GM19351 (cell line): Measurements from ENCODE around the gene ASTN1.

Experiments used
- ATAC-seq: cut with Tn5 transposase; IDR thresholded peaks from one replicate; pipeline ENCODE4 v1.9.1; 2021; ENCODE audit warnings: mild to moderate bottlenecking, moderate library complexity; ENCODE audit not compliant: unreplicated experiment

Gene ASTN1

DNA sequence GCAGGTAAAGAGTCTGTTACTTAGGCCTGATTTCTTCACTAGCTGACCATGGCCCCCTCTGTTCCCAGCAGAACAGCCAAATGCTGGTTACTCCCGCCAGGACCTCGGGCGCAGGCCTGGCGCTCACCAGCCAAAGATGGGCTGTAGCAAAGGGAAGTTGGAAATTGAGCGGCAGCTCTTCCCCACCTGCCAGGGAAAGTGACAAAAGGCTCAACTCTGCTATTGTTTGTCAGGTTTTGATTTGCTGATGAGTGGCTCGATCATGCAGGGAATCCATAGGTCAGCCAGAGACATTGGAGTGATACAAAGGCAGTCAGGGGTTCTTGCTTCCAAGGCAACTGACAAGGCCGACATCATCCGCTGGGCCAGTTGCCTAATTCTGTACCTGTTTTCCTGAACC is 120.1 kb downstream of the ASTN1 start:
- ATAC-seq: no peak

DNA sequence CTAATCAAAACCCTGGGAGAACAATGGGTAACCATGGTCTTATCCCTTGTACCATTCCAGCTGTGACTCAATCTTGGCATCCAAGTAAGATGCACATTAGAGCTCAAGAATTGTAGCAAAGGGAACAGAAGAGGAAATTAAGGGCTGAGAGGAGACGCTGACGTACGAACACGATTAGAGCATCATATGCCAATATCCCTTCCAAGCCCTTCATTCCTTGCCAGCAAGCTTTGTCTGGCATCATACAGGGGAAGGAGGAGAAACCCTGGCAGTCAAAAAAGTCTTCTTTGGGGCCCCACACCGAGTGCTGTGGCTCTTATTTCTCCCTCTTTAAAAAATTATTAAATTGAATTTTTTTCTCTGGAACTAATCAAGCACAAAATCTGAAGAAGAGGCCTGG is 120.9 kb downstream of the ASTN1 start:
- no peak for ATAC-seq

DNA sequence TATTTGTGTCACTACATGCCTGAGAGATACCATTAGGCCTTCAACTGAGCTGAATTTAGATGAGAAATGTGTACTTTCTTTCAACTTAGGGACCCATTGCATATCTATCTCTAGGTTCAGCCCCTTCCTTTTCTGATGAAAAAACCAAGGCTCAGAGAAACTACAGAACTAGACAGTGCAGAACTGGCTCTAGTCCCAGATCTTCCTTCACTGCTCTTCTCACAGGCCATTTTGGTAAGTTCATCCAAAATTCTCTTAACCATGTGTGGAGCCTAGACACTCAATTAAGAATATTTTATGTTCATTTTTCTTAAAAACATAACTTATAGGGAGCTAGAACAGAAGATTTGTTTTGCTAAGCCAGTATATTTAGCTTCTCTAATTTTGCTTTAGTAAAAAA is 128.9 kb downstream of the ASTN1 start:
- no peak for ATAC-seq

DNA sequence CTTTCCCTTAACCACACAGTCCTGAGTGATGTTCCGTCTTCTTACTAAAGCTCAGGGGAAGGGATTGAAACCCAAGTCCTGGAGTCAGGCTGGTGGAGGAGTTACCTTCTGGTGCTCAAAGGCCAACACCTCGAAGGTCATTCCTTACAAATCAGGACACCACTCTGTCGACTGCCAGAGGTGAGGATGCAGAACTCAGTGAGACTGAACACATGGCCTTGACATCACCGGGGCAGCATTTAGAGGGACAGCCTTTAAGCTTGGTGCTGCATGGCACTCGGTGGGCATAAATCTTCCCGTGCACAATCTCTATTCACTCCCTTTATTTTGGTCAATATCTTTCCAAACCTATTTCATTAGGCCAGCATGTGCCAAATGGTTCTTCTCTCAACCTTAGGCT is 130.9 kb downstream of the ASTN1 start:
- ATAC-seq: no peak

DNA sequence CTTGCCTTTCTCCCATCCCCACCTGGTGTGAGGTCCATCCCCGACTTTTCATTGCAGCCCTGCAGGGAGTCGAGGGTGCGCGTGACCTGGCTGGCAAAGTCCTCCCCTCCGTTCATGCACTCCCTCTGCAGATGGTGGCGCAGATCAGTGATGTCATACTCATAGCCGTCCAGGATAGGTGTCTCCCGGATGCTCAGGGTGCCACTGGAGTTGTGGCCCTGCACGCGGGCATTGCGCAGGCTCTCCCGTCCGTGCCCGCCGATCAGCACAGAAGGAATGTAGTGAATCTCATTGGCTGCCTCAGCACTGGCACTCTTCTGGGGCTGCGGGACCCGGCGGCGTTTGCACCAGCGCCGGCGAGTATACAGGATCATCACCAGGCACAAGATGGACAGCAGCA is 132.1 kb downstream of the ASTN1 start:
- no peak for ATAC-seq

DNA sequence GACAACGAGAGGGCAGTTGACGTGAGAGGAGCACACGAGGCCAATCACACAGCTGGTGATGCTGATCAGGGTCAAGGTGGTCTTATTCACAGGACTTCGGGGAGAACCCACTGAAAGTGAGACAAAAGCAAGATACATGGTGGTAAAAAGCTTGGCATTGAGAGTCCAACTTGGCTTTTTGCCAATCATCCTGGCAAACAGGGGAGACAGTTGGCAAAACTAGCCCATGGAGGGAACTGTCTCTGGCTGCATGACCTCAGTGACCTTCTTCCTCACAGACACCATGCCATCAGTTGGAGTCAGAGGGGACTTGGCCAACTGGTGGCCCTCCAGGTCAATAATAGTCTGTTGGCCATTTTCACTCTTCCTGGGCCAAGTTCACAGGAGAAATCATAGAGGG is 139.9 kb downstream of the ASTN1 start:
- no peak for ATAC-seq

DNA sequence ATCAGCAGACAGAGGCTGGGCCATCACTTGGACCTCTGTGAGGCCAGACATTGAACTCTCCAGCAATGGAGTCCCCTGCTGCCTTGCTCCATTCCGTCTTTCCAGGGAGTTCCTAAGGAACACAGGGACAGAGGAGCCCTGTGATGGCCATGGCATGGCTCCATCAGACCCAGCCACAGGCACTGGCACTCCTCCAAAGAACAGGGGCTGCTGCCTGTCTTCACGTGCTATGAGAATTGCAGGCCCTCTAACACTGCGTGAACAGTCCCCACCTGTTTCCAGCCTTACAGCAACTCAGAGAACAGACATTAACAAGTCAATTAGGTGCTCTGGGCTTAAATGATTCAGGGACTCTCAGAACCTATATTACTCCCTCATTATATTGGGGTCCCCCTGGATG is 140.8 kb downstream of the ASTN1 start:
- no peak for ATAC-seq

DNA sequence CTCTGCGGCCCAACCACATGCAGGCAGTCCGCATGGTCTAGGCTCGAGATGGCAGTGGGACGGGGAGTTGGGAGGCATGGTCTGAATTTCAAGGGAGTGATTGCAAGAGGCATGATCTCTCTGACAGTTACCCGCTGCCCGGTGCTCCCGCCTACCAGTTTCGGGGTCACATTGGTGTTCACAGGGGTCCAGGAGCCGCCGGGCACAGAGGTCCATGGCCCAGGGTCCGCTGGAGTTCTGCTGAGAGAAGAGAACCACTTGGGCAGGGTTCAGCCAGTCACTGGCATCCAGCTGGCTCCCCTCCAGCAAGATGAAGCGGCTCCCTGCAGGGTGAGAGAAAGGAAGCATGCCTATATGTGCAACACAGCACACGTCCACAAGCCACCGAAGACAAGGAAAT is 141.3 kb downstream of the ASTN1 start:
- no peak for ATAC-seq

DNA sequence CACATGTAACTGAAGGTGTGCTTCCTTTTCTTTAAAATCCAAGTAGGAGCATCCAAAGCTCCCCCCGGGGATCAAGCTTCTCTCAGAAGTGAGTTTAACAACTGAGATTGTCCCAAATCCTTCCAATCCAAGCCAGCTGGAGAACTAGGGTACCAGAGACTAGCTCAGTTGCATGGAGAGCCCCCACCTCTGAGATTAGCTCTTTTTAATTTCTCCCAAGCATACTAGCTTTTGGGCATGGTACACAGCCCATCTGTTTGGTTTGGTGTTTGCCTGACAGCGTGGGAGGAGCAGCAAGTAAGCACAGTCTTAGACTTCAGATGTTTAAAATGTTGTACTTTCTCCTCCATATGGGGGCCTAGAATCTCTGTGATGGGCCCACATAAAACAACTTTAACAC is 142.8 kb downstream of the ASTN1 start:
- no peak for ATAC-seq

DNA sequence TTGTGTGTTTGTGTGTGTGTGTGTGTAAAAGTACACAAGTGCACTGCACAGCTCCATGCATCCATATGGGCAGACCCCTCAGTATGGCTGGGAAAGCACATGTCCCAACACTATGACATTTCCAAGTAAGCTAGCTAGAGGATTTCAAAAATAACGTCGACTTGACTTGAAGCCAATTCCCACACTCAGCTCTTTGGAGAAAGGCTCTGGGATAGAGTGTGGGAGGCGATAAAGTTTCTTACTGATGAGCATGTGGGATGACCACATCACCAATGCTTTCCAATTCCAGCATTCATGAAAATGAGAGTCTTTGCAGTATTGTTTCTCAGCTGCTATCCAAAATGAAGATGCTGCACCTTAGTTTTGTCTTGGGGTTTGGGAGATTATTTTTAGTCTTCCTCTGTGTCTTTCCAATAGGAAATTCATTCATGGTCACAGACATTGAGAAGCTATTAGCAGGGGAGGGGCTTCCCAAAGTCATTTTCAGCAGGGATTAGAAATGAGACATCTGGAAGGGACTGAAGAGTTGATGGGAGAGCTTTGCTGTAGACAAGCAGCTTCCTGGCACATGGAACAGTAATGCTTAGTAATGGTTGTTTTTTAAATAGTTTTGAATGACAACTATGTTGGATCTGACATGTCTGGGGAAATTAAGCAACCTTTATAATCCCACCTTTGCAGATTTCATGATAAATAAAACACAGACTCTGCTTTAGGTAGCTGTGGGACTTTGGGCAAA is 143.5 kb downstream of the ASTN1 start:
- ATAC-seq: no peak

DNA sequence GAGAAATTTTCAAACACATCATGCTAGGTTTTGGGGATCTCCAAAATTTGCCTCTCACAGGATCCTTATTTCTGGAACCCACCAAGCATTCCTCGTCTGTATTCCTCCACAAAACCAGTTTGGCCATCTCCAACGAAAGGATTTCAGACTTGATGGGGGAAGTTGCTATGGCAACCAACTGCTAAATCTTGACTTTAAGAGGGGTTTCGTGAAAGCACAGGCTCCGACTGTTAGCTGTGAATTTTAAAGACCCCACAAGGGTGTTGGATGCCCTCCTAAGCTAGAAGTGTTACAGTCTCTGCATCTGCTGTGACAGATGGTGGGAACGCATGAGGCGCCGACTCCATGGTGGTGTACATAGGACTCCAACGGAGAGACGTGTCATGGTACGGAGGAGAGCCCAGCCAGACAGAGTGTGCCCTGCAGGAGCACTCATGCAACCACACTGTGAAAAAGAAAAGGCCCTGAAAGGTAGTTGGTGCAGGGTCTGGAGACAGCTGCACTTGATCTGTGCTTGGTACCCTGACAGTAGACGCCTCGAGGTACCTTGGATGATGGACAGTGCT is 147.1 kb downstream of the ASTN1 start:
- no peak for ATAC-seq

DNA sequence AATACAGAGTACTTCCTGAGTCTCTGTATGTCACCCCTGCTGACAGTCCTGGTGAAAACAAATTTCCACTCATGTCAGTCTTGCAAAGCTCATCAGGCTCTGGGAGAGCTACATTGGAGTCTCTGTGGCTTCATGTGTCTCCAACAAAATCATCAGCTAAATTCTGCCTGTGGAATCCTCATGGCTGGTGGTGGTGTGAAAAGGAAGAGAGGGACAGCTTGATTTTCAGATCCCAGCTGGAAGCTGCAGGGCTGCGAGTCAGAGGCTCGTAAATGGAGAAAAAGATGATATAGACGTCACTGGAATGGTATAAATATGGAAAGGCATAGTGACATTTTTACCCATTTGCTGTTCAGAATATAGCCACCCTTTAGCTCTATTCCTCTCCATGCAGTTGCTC is 150.2 kb downstream of the ASTN1 start:
- ATAC-seq: no peak

DNA sequence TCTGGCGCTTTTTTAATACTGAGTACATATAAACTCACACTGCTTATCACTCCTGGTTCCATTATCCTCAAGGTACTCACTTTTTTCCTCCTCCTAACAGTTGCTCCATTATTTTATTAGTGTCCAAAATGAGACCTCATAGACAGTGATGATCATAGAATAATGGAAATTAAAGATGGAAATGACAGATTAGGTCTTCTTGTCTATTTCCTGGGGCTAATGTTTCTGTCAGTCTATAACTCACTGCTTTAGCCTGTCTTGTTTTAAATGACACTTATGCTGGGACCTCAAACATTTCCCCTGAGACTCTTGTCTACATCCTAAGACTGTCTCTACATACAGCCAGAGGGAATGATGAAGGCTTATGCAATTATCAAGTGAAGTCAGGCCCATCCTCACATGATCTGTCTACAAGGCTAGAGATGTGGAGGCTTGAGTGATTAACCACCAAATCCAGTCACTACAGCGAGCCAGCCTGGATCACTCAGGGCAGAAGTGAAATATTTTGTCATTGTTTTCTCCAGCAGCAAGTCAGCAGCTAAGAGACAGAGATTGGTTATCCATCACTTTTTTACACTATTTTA is 152.1 kb downstream of the ASTN1 start:
- ATAC-seq: no peak

DNA sequence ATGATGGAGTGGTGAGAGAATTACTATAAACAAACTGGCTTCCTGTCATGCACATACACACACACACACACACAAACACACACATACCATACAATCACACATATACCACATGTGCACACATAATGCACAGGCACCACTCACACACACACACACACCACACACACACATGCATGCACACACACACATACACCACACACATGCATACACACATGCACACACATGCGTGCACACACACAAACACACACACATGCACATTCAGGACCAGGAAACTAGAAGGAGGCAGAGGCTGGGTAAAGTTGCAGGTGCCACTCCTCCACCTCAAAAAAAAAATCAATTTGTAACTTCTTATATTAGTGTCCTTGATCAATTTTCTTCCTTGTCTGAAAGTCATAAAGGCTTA is 153.0 kb downstream of the ASTN1 start:
- ATAC-seq: no peak

DNA sequence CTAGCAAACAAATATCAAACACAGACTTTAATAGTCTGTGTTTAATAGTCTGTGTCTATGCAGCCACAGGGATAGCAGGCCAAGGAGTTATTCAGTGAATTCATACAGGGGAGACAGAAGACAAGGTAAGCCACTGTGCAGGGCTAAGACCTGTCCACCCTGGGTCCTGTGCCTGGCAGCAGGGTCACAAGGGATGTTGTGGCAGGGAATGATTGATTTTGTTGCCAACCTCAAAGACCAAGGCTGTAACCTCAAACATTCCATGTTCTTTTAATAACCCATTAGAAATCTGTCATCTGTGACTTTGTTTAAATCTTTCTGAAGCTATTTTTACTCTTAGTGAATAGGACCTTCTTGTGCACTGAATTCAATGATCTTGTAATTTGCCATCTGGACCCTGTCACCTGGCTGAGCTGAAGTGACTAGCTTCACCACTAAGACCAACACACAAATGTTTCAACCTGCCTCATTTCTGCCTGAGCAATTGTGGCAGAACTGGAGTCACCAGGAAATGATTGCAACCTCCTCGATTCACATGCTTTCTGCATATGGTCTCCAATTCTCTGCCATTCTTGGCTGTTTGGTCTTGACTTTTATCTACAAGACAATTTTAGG is 154.2 kb downstream of the ASTN1 start:
- ATAC-seq: no peak

DNA sequence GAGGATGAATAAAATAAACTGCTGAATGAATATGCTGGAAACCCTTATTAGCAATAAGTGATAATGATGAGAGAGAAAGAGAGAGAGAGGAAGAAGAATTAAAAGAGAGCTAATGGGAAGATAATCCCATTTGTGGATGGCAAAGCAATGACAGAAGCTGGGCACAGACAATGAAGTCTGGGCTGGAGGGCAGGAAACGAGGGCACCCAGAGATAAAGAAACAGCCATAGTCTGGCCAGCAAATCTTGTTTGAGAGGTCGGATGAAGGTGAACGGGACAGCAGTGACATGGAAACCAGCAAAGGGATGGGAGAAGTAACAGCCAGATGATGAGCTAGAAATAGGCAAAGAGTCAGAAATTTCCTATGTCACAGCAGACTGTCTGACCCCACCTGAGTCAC is 155.9 kb downstream of the ASTN1 start:
- ATAC-seq: no peak

DNA sequence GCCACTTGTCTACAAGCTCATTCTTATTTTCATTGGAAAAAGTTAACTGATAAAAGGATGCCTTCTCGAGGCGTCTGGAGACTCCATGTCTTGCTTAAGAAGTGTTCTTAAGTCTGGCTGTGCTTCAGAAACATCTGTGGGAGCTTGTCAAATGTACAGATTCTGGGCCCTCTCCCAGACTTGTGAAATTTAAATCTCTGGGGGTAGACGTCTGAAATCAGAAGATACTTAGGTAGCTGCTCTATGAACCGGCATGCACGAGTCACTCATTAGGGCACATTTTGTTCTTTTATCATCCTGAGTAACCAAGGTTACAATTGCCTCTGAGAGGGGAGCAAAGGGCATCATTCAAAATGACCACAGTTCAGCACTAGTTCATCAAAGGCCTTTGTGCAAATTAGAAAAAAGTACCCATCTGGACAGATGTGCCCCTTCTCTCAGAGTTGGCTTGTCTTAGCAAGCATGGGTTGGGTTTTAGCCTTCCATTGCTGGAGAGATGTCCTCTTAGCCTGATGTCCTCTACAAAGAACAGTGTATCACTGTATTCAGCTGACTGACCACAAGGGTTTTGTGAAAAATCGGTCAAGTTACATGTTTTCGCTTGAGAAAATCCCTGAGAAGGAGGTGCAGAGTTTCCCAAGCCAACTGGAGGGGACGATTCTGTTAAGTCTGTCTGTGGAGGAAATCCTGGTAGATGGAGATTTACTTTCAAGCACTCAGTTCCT is 156.9 kb downstream of the ASTN1 start:
- no peak for ATAC-seq

DNA sequence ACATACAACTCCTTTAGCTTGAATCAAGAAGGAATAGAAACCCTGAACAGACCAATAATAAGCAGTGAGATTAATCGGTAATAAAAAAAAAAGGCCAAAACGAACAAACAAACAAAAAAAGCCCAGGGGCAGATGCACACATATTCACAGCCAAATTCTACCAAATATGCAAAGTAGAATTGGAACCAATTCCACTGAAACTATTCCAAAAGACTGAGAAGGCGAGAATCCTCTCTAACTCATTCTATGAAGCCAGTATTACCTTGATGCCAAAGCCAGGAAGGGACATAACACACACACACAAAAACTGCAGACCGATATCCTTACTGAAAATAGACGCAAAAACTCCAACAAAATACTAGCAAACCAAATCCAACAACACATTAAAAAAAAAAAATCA is 161.6 kb downstream of the ASTN1 start:
- no peak for ATAC-seq

DNA sequence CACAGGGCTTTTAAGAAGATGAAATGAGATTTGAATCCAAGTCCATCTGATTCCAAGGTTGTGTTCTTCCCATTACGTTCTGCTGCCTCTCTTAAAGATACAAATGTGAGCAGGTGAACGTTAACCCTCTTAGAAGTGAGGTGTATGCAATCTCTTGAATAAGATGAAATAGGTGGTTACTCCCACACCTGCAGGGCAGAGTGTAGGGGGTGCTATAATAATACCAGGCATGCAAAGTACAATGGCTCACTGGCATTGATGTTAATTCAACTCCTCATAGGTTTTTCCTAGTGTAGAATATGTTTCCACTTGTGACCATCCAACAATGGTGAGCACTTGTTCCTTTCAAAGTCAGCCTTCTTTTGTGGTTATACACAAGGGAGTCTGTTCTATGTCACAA is 163.0 kb downstream of the ASTN1 start:
- ATAC-seq: no peak

DNA sequence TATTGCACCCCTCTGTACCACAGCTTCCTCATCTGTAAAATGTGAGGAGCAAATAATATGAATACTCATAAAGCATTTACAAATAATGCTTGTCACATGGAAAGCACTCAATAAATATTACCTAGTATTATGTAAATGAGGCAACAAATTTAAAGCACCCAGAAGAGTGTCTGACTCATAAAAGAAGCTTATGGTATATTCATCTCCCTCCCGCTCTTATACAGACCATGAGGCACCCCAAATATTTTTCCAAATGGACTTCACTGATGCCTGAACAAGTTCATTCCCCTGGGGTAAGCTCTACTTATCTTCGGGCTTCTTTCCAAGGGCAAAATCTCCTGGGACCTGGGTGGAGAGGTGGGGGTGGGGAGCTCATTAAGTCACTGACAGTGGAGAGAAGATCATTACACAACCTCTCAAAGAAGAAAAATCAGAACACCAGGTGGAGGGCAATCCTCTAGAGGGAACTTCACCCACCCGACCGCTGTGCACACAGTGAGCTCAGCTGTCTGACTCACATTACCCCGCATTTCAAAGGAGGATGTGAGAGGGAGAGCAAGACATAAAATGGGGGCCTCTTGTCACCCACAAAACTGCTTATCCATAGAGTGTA is 166.2 kb downstream of the ASTN1 start:
- ATAC-seq: no peak

DNA sequence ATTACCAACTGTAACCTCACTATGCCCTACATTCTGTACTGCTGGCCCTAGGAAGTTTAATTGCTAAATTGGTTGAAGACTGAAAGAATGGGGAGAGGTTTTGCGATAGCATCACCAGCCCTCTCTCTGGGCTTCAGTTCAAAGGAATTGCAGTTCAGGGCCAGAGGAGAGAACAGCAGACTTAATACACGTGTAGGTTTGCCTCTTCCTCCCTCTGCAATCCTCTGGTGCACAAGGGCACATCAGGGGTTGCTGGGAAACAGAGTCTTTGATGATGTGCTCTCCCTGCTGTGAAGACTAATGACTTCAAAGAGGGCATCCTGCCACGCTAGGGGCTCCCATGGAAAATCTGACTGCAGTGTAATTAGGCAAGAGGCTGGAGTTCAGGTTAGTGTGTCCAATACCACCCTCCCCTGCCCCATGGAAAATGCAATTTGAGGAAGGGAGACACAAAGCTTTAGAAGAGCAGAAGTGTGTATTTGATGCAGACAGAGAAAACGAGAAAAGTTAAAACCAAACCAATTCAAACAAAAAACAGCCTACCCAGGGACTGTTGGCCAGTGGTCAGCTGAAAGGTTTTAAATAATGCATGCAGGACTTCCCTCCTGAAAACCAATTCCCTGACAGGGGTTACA is 167.9 kb downstream of the ASTN1 start:
- no peak for ATAC-seq
